Stimulated activated CD4-positive, alpha-beta T cell treated with anti-CD3 and anti-CD28 coated beads, Interleukin-12 subunit alpha, Interleukin-12 subunit beta, amount 100 ng/mL, for 24 hours (primary cell): ENCODE measurements around the gene ABCC11.

Experiments used
- DNase-seq, 2 experiments: peaks; one replicate each; pipeline ENCODE4 v3.0.0-alpha.2; 2020; ENCODE audit warnings: low read depth in 2 of 2

Gene ABCC11

DNA sequence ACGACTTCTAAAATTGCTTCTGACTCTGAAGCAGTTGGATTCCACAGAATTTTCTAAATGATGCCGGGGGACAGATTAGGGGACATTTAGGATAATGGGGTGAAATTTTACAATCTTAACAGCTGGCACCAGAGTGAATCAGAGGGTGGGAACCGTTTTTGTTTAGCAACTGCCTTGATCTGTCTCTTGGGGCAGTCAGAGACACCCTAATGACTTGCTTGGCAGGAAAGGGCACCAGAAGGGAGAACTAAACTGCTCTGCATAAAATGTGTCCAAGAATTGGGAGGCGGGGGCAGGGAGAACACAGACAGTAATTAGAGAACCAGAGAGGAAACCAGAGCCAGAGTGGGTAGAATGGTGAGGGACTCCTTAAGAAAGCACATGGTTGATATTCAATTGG lies 85.4 kb downstream of the ABCC11 start:
- no peak for DNase-seq

DNA sequence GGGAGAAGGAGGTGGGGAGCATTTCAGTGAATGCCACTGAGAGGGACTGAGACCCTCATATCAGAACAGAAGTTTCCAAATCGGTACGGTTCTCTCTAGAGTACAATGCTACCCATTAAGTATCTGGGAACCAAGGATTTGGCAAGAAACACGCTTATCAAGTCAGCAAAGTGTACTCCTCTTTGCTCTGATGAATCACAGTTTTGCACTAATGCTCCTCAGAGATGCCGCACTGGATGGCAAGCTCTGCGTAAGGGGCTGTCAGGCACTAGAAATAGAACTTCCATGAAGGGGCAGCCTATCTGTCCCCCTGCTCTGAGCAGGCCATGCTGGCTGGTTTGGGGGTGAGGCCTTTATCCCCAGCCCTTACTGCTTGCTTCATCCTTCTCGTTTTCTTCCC lies 86.8 kb downstream of the ABCC11 start:
- no peak for DNase-seq

DNA sequence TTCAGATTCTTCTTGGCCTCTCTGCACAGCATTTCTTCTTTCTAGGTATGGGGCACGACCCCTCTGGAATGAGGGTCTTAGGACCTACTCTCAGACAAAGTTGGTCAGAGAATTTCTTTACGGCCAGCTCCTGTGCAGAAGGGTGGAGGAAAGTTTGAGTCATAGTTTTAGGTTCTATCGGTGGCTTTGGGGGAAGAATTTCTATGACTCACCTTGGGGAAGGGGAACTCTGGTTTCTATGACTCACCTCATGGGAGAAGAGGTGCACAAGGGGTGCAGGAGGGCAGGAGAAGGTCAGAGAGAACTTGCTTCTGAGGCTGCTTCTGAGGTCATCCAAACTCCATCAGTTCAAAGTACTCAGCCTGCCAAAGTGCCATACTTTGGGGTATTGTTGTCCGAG lies 89.0 kb downstream of the ABCC11 start:
- DNase-seq: peak; percentile 24 to 33

GRCh38 chr16:48157794-48158193 lies 89.5 kb downstream of the ABCC11 start:
- DNase-seq: no peak

DNA sequence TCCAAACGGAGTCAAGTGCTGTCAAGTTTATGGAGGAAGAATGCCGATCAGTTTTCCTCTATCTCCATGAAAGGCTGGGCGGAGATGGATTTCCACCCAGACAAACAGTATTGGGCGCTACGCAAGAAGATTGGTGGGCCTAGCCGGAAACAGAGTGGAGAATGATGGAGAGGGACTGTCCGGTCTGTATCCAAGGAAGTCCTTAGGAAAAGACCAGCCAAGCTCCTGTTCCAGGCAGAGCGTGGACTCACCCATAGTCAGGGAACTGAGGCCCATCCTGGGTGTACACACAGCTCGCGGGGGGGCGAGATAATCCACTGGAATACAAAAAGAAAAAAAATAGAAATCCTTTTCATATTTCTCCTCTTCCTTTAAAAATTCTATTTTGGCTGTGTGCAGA lies 90.0 kb downstream of the ABCC11 start:
- no peak for DNase-seq

- DNase-seq: peak; percentile 74 to 90
Measured at GRCh38 chr16:48156790-48157209, 90.5 kb downstream of the ABCC11 start.

DNA sequence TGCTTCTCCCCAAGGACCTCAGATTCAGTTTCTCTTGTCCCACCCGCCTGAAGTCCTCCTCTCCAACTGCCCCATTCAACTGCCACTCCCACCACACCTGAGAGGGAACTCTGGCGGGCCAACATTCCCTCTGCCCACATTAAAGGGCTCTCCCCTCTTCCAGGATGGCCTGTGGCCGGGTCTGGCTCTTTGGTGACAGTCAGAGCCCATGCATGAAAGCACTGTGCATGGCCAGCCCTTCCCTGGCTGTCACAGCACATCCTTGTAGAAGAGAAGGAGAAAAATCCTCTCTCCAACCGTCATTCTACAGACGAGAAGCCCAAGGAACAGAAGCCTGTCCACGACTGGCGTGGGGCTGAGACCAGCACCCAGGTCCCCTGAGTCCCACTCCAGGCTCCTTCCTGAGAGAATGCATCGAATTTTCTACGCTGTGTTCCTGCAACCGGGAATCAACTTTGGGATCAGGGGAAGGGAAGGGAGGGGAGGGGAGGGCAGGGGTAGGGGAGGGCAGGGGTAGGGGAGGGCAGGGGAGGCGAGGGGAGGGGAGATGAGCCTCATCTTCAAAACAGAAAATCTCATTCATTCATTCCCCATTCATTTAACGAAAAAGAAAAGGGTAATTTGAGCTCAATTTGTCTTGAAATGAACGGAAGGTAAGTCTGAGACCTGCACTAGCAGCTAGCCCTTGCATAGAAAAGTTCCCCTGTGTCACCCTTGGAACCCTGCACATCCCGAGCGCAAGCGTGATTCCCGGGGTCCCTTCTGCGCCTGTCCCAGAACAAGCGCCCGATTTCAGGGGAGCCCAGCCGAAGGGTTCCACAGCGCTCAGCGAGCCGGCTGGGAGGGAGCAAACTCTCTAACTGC lies 91.2 kb downstream of the ABCC11 start, which contains the start of gene ABCC12:
ABCC12 (minus strand) TSS at position 68 of the 864 bp plus-strand sequence. CDS start 9,569 bp downstream, outside the sequence.
- no peak for DNase-seq

DNA sequence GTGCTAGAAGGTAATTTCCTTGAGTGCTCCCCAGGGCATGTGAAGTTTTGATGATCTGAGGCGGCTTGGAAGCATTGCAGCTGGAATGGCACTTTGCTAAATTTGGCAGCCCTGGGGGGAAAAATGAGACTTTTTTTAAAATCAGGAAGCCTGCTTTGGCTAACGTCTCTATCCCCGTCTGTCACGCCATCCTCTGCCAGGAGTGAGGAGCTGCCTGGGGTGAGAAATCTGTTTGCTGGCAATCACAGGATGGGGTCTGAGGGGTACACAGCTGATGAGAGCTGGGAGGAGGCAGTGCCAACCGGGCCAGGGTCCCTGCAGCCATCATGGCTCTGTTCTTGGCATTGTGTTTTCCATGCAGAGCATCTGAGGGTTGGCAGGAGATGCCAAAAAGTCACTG lies 93.6 kb downstream of the ABCC11 start:
- no peak for DNase-seq

DNA sequence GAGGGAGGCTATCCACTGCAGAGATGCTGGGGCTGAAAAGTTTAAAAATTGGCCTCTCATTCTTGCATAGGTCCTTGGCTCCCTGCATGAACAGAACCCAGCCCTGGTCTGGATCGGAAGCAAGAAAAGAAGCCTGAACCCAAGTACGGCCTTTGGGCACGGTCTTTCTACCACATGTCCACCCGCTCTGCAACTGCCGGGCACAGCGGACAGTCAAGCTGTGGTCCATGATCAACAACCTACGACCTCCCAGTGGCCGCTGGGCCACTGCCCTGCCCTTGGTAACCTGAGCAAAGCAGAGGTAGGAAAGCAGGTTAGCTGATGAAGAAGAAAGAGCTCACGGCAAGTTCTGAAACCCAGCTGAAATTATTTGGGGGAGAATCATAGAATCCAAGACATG lies 95.1 kb downstream of the ABCC11 start:
- DNase-seq: no peak

- DNase-seq: no peak
Measured at GRCh38 chr16:48150707-48151106, 96.6 kb downstream of the ABCC11 start.

- DNase-seq: no peak
Measured at GRCh38 chr16:48146710-48147109, 100.6 kb downstream of the ABCC11 start.

DNA sequence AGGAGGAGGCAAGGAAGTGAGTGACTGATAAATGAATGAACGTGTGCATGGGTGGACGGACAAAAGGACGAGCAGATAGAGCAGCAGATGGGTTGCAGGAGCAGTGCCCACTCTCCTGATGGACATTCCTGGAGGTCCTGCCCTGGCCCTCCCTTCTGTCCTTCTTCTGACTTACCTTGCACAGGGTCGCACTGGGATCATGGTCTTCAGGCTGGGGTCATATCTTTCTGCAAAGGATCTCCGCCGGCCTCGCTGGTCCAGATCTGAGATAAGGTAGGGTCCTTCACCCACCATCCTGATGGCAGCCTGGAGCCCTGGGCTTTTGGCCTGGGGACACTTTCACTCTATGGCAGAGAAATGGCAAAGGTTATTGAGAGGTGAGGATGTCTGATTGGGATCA lies 101.2 kb downstream of the ABCC11 start:
- DNase-seq: no peak

GRCh38 chr16:48143812-48144368 lies 103.4 kb downstream of the ABCC11 start:
- no peak for DNase-seq

GRCh38 chr16:48140821-48141220 lies 106.5 kb downstream of the ABCC11 start:
- no peak for DNase-seq

DNA sequence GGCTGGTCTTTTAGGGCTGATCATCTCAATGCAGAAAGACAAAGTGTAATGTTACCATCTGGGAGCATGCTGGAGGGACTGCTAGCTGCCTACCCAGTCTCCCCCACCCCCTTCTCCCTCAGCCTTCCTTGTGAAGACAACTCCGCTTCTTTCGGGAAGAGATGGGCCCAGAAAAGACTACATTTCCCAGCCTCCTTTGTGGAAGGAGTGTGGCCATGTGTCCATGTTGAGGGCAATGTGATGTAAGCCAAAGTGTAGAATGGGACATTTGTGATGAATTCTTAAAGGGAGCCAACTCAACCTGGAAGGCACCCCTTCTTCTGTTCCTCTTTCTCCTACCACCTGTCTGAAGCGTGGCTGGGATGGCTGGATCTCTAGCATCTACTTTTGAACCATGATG lies 107.8 kb downstream of the ABCC11 start:
- no peak for DNase-seq

DNA sequence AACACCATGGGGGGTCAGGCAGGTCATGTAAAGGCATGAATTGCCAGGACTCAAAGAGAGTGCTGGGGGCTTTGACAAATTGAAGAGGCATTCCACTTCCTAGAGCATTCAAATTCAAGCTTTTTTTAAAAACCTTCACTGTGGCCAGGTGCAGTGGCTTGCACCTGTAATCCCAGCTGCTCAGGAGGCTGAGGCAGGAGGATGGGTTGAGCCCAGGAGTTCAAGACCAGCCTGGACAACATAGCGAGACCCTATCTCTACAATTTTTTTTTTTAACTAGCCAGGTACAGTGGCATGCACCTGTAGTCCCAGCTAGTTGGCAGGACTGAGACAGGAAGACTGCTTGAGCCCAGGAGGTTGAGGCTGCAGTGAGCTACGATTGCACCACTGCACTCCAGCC lies 108.8 kb downstream of the ABCC11 start:
- DNase-seq: no peak

DNA sequence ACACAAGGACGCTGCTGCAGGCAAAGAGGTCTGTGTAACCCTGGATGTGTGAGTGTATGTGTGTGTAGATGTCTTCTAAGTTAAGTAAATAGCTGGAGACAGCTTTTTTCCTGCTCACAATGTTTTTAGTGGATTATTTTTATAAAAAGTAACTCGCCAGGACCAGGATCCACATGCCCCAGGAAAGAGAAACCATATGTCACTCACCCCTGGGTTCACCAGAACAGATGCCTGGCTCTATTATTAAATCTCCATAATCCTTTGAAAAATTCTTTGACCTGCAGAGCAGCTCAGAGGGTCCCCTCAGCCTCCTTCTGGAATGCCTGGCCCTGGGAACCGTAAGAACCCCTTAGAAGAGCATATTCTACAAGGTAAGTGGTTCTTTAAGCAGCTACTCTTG lies 109.5 kb downstream of the ABCC11 start:
- DNase-seq: no peak

- no peak for DNase-seq
Measured at GRCh38 chr16:48136547-48137360, 110.6 kb downstream of the ABCC11 start.

DNA sequence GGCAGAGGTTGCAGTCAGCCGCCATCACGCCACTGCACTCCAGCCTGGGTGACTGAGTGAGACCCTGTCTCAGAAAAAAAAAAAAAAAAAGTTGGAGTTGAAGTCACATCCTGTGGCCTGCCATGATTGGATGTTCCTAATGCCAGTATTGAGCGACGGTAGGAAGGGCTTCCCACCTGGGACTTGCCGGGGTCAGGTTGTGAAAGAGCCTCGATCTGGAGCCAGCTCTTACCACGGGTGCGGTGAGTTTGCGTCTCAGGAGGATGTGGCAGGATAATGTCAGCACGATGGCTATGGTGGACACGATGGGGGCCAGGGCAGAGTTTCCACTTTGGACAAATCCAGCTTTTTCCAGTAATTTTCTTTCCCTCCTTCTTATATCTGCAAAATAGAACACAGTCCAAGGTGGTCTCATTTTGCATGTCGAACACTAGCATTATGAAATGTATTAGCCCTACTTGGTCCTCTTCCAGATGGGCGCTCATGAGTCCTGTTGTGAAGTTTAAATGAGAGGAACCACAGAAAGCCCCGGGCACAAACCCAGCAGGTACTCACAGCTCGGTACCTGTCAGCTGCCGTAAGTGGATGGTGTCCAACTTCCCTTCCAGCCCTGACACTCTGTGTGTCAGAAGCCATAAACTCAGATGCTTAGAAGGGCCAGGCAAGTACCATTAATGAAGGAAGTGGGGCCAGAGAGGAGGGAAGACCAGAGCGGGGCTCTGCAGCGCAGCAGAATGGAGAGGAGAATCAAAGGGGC lies 113.7 kb downstream of the ABCC11 start:
- no peak for DNase-seq

DNA sequence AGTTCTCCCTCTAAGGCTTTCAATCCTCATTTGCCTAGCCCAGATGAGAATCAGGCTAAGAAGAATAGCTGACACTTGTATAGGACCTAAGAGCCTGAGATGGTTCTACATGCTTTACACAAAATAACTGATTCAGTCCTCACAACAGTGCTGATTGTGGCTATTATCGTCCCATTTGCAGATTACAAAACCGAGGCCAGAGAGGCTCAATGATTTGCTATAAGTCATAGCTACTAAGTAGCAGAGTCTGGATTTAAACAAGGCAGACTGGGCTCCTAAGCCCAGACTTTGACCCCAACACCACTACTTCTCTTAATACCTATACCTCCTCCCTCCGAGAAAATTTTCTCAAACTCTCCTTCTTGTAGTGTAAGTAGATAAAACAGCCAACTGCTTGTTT lies 114.6 kb downstream of the ABCC11 start:
- no peak for DNase-seq

GRCh38 chr16:48131201-48131935 lies 116.0 kb downstream of the ABCC11 start:
- no peak for DNase-seq
